IMR-90 (cell line): ENCODE results near the gene PKM. TPM values are rescaled to one million over a fixed set of nuclear protein-coding genes. Genes with fewer than 3 reads are reported as not detected.

Source experiments
- CHD1 ChIP-seq: IDR thresholded peaks from 2 replicates; pipeline ENCODE4 v1.6.1; 2012; ENCODE audit warnings: low read depth, low read length, improper control_type of control experiment
- FOS ChIP-seq: fragments of 150-350 bp; IDR thresholded peaks from 2 replicates; pipeline ENCODE4 v1.6.1; 2016; ENCODE audit warnings: low read depth, low read length
- NFE2L2 ChIP-seq: fragments of 150-350 bp; IDR thresholded peaks from 2 replicates; pipeline ENCODE4 v1.6.1; 2016; ENCODE audit warnings: low read depth, mild to moderate bottlenecking, low read length
- SMC3 ChIP-seq: fragments of 150-350 bp; IDR thresholded peaks from 2 replicates; pipeline ENCODE4 v1.6.1; 2016; ENCODE audit warnings: low read depth, mild to moderate bottlenecking, antibody characterized with exemption, low read length, moderate library complexity
- polyA plus RNA-seq, 3 experiments: library from polyadenylated mRNA; depleted of rRNA; stranded (reverse); fragments of >200 nt; gene quantifications; 2 replicates each; pipeline ENCODE4 v1.2.3, GENCODE V29; 2012; ENCODE audit warnings: low replicate concordance in 1 of 3
- total RNA-seq: library from RNA; depleted of rRNA; stranded (reverse); fragments of >200 nt; gene quantifications from 2 replicates; pipeline ENCODE4 v1.2.3, GENCODE V29; 2012
- TF ChIP-seq, protein P1 (sequence below): conservative IDR thresholded peaks from 2 replicates; pipeline ENCODE4 v1.5.1; 2012; ENCODE audit warnings: mild to moderate bottlenecking, low read depth, low read length, improper control_type of control experiment

Gene PKM
- total and polyA plus RNA-seq, 2 of the 4 experiments (the other 2 are of a cell fraction), result 2,219 to 3,859 TPM

- TF ChIP-seq, protein P1, sequence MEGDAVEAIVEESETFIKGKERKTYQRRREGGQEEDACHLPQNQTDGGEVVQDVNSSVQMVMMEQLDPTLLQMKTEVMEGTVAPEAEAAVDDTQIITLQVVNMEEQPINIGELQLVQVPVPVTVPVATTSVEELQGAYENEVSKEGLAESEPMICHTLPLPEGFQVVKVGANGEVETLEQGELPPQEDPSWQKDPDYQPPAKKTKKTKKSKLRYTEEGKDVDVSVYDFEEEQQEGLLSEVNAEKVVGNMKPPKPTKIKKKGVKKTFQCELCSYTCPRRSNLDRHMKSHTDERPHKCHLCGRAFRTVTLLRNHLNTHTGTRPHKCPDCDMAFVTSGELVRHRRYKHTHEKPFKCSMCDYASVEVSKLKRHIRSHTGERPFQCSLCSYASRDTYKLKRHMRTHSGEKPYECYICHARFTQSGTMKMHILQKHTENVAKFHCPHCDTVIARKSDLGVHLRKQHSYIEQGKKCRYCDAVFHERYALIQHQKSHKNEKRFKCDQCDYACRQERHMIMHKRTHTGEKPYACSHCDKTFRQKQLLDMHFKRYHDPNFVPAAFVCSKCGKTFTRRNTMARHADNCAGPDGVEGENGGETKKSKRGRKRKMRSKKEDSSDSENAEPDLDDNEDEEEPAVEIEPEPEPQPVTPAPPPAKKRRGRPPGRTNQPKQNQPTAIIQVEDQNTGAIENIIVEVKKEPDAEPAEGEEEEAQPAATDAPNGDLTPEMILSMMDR, result no peak
- TF ChIP-seq CHD1 (no peak), FOS (no peak), SMC3 (no peak), NFE2L2 (no peak)
These were observed 5.5 kb upstream of the PKM start (continued) for GRCh38 chr15:72236381-72237003.
